Left lung (tissue), 10 donors: ENCODE measurements around the gene IQCF6. TPM values are rescaled to one million over a fixed set of nuclear protein-coding genes. Genes with fewer than 3 reads are reported as not detected.
A peak's percentile ranks its signal among the peaks of the same experiment; 100 is the strongest.

ENCODE experiments used
- ATAC-seq: fragments of 200-7000 bp; cut with Tn5 transposase; one replicate; pipeline ENCODE4 v1.9.1; 2020; ENCODE audit warnings: moderate library complexity
- DNase-seq, 4 donors: peaks; one replicate each; pipeline ENCODE4 v3.0.0-alpha.2; 2013 to 2020
- H3K27ac ChIP-seq, 2 donors: fragments of 200-600 bp; sonication (generic) in 1 of 2; one replicate each; pipeline versions ENCODE4 v1.5.0 to v1.8.0; 2020 to 2021
- H3K27me3 ChIP-seq, 2 donors: fragments of 200-600 bp; sonication (generic) in 1 of 2; one replicate each; pipeline versions ENCODE4 v1.5.0 to v1.8.0; 2020 to 2021
- H3K36me3 ChIP-seq, 2 donors: fragments of 200-600 bp; sonication (generic) in 1 of 2; one replicate each; pipeline versions ENCODE4 v1.5.0 to v1.8.0; 2020 to 2021
- H3K4me1 ChIP-seq, 2 donors: fragments of 200-600 bp; one replicate each; pipeline ENCODE4 v1.8.0; 2021
- H3K4me3 ChIP-seq, 2 donors: fragments of 200-600 bp; sonication (generic) in 1 of 2; one replicate each; pipeline versions ENCODE4 v1.5.0 to v1.8.0; 2020 to 2021; ENCODE audit warnings: mild to moderate bottlenecking in 1 of 2
- H3K9me3 ChIP-seq, 2 donors: fragments of 200-600 bp; sonication (generic) in 1 of 2; one replicate each; pipeline versions ENCODE4 v1.5.0 to v1.8.0; 2020 to 2021
- intact Hi-C, 2 donors: fragments of 100-400 bp; cut with DNase I; formaldehyde crosslinking; loops; one replicate each; pipeline versions ENCODE4 v1.11.2 to v1.14.2; 2022
- polyA plus RNA-seq, 6 donors: library from polyadenylated mRNA; unstranded; fragments of 120-200 nt; gene quantifications; one replicate each; pipeline ENCODE4 v1.2.1, GENCODE V29; 2013; ENCODE audit not compliant: insufficient read length in 6 of 6
- total RNA-seq, 2 donors: library from RNA; stranded (reverse); fragmentation: NEBNext Ultra II Directional; extraction: Animal tissue kit (Norgen Biotek cat#: 25700); gene quantifications; one replicate each; pipeline ENCODE4 v1.2.1, GENCODE V29; 2021
- TF ChIP-seq, protein P1 (sequence below), 2 donors: fragments of 200-600 bp; sonication (generic) in 1 of 2; IDR thresholded peaks; one replicate each; pipeline versions ENCODE4 v1.5.0 to v1.8.0; 2021; ENCODE audit warnings: antibody characterized with exemption in 2 of 2
- donor health status: DM: no; HTN: yes; CAD: no.
- donor health status: DM: no; HTN: no; CAD: no.

The IQCF6 gene
- total and polyA plus RNA-seq, 8 donors: not detected

DNA sequence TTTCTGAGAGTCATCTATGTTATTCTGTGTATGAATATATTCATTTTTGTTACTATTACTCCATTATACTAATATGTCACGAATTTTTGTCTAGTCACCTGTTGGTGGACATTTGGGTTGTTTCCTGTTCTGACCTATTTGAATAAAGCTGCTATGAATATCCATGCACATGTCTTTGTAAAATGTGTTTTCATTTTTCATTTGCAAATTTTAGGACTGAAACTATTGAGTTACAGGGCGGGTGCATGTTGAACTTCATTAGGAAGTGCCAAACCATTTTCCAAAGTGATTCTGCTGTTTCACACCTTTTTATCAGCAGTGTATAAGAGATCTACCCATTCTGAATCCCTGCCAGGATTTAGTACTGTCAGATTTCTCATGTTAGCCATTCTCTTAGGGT lies 37.7 kb upstream of the IQCF6 start:
- no peak for ATAC-seq
- no peak overlapping the region for H3K4me3 ChIP-seq

DNA sequence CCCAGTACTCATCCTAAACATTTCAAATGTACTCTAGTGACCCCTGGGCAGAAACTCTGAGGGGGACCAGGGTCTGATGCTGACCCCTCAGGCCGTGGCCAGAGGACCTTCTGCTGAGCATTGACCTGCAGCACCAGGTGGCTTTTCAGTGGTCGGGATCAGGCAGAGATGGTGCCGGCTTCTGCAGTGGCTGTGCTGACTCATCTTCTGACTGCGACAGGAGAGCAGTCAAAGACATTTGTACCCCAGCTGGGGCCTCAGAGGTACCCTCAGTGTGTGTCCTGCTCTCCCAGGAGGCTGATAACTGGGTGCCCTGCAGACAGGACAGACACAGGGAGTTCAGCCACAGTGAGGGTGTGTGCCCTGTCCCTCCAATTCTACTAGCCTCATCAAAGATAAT lies 36.6 kb upstream of the IQCF6 start:
- no peak overlapping the region for H3K4me3 ChIP-seq
- DNase-seq (no peak), ATAC-seq (no peak)
- no peak overlapping the region for H3K27ac ChIP-seq
- H3K4me1 ChIP-seq: no peaks in the 10 kb centered on the region
- TF ChIP-seq, protein P1, sequence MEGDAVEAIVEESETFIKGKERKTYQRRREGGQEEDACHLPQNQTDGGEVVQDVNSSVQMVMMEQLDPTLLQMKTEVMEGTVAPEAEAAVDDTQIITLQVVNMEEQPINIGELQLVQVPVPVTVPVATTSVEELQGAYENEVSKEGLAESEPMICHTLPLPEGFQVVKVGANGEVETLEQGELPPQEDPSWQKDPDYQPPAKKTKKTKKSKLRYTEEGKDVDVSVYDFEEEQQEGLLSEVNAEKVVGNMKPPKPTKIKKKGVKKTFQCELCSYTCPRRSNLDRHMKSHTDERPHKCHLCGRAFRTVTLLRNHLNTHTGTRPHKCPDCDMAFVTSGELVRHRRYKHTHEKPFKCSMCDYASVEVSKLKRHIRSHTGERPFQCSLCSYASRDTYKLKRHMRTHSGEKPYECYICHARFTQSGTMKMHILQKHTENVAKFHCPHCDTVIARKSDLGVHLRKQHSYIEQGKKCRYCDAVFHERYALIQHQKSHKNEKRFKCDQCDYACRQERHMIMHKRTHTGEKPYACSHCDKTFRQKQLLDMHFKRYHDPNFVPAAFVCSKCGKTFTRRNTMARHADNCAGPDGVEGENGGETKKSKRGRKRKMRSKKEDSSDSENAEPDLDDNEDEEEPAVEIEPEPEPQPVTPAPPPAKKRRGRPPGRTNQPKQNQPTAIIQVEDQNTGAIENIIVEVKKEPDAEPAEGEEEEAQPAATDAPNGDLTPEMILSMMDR (IDR thresholded peaks at IDR 0.05): no peak
- no peaks in the 10 kb centered on the region for H3K36me3 ChIP-seq
- H3K9me3 ChIP-seq: no peaks in the 10 kb centered on the region
- intact Hi-C loops: no loop called here
- peaks cover 0 to 30% of the 10 kb centered on the region in 2 donors for H3K27me3 ChIP-seq

More for the DNA sequence above, 37.7 kb upstream of the IQCF6 start:
- intact Hi-C loops: no loop called here
- no peak overlapping the region for H3K27ac ChIP-seq
- H3K4me1 ChIP-seq: no peaks in the 10 kb centered on the region
- TF ChIP-seq, protein P1 (IDR thresholded peaks at IDR 0.05): no peak
- H3K36me3 ChIP-seq: no peaks in the 10 kb centered on the region
- H3K27me3 ChIP-seq: peaks cover 0 to 30% of the 10 kb centered on the region in 2 donors
- H3K9me3 ChIP-seq: no peaks in the 10 kb centered on the region
- DNase-seq: no peak

DNA sequence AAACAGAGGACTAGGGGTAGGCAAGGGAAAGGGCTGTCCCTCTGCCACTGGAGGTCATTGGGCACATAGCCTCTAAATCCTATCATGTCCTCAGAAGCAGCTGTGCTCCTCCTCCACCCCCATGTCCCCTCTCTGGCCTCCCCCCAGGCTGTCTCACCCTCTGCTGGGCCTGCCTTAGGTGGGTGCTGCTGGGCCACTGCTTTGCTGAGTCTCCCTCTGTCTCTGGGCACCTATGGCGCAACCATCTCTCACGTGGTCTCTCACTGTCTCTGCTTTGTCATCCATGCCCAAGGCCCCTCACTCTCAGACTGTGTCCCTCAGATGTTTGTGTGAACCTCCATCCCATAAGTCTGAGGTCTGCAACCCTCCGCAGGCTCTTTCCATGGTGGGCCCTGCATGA lies 35.0 kb upstream of the IQCF6 start:
- no peak for ATAC-seq
- H3K36me3 ChIP-seq: no peaks in the 10 kb centered on the region
- no peak overlapping the region for H3K27ac ChIP-seq
- H3K4me1 ChIP-seq: no peaks in the 10 kb centered on the region
- H3K4me3 ChIP-seq: no peak overlapping the region
- H3K27me3 ChIP-seq: peaks cover 0 to 18% of the 10 kb centered on the region in 2 donors
- TF ChIP-seq, protein P1 (IDR thresholded peaks at IDR 0.05): no peak
- intact Hi-C loops: no loop called here
- no peak for DNase-seq
- no peaks in the 10 kb centered on the region for H3K9me3 ChIP-seq

DNA sequence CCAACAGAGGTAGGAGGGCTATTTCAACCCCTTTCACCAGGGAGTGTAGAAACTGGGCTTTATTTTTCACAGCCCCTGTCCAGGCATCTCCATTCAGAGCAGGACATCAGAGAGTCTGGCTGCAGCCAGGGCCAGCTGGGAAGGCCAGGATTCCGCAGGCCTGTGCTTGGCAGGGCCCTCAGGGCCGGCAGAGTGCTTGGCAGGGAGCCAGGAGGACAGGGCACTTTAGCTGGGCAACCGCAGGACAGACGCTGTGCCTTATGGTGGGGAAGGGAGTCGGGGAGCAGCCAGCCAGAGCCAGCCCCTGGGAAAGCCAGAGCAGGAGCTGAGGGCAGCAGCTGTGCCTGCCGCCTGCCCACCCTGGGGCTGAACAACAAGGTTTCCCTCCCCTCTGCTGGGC lies 34.5 kb upstream of the IQCF6 start:
- Histone ChIP-seq H3K4me3 (no peak overlapping the region), H3K36me3 (no peaks in the 10 kb centered on the region), H3K4me1 (no peaks in the 10 kb centered on the region), H3K27me3 (peaks cover 0 to 14% of the 10 kb centered on the region in 2 donors), H3K27ac (no peak overlapping the region), H3K9me3 (no peaks in the 10 kb centered on the region)
- ATAC-seq: peak; percentile 62
- TF ChIP-seq, protein P1 (IDR thresholded peaks at IDR 0.05): no peak
- DNase-seq: peak in 1 of 4 donors; percentile 5
- intact Hi-C loops: no loop called here

DNA sequence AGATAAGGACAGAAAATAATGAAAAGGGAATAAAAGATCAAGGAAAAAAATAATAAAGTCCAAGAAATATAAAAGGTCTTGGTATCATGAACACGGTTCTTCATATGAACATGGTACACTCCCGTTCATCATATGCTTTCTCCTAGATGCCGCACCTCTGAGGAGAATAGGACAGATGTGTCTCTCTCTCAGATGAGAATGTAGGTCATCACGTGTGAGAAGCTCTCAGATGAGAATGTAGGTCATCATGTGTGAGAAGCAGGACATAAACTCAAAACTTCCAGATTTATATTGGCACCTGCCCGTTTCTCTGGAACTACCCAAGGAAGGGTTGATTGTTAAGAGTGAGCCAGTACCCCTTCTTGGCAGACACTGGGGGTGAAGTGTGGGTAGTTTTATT lies 29.9 kb upstream of the IQCF6 start:
- Histone ChIP-seq H3K4me1 (no peaks in the 10 kb centered on the region), H3K9me3 (peaks cover 0 to 10% of the 10 kb centered on the region in 2 donors), H3K27ac (no peak overlapping the region), H3K4me3 (no peak overlapping the region), H3K27me3 (no peaks in the 10 kb centered on the region), H3K36me3 (no peaks in the 10 kb centered on the region)
- TF ChIP-seq, protein P1 (IDR thresholded peaks at IDR 0.05): no peak
- ATAC-seq (no peak), DNase-seq (no peak)
- intact Hi-C loops: loop anchor here in 1 of 2 donors (10.0 kb wide), 1 partner anchor 304 kb away; the partner anchor contains the start of gene DCAF1
